Stimulated activated naive CD8-positive, alpha-beta T cell treated with anti-CD3 and anti-CD28 coated beads, Interleukin-15, amount 100 ng/mL, for 72 hours (primary cell): ENCODE measurements around the gene ANXA9.

Source experiments
- ATAC-seq: fragments of 150-1000 bp; cut with Tn5 transposase; 2 replicates; pipeline ENCODE4 v1.10.0; 2021; ENCODE audit warnings: mild to moderate bottlenecking, moderate library complexity
- DNase-seq, 2 donors: peaks; one replicate each; pipeline ENCODE4 v3.0.0; 2021 to 2022
- H3K27ac Mint-ChIP-seq, 2 donors: one replicate each; pipeline ENCODE4 v1.8.0; 2022; ENCODE audit warnings: mild to moderate bottlenecking in 2 of 2, mixed read lengths in 2 of 2, moderate library complexity in 2 of 2
- H3K27me3 Mint-ChIP-seq: one replicate; pipeline ENCODE4 v1.8.0; 2022; ENCODE audit warnings: mixed read lengths
- H3K4me1 Mint-ChIP-seq: one replicate; pipeline ENCODE4 v1.8.0; 2022; ENCODE audit warnings: mild to moderate bottlenecking, mixed read lengths
- H3K4me3 Mint-ChIP-seq, 2 donors: one replicate each; pipeline ENCODE4 v1.8.0; 2022; ENCODE audit warnings: mild to moderate bottlenecking in 2 of 2, mixed read lengths in 2 of 2, moderate library complexity in 1 of 2
- H3K9me3 Mint-ChIP-seq, 2 donors: one replicate each; pipeline ENCODE4 v1.8.0; 2022; ENCODE audit warnings: mixed read lengths in 2 of 2

ANXA9 gene

DNA sequence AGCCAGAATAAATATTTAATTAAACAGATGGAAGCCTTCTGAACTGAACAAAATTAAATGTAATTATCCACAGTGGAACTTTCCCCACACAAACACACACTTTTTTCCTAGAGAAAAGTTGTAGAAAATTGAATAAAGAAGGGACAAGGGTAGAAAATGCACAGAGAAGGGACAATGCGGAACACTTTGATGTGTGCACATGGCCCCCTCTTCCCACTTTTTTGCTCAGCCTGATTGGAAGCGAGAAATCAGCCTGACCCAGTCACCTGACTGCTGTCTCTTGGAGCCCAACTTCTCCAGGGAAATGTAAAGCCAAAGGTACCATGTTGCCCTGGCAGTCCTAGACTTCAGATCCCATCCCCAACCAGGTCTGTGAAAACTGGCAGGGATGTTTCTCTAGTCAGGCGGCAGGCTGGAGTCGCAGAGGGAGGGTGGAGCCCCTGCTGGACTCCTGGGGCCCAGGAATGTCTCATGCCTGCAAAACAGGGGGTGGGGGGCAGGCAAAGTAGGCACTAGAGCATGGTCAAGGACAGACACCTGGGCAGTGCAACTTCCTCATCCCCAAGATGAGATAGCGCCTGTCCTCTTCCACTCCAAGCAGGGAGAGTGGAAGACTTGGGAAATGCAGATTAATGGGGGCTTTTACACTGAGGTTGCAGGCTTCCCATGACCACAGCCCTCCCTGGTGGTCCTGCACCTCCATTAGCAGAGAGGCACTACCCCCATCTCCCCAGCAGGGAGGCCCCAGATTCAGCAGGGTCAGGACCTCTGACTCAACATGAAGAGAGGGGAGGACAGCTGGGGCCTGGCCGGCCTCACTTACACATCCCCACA lies 10.3 kb upstream of the ANXA9 start:
- peak overlapping the region; percentile 61 to 87 for H3K27ac Mint-ChIP-seq
- ATAC-seq, result no peak
- no peaks in the 10 kb centered on the region for H3K27me3 Mint-ChIP-seq
- no peak for DNase-seq
- peak overlapping the region; percentile 82 to 94 for H3K4me3 Mint-ChIP-seq
- peaks cover 73% of the 10 kb centered on the region for H3K4me1 Mint-ChIP-seq
- H3K9me3 Mint-ChIP-seq, result no peaks in the 10 kb centered on the region

- Mint-ChIP-seq H3K9me3 (no peaks in the 10 kb centered on the region), H3K4me1 (peaks cover 79% of the 10 kb centered on the region), H3K4me3 (peak overlapping the region; percentile 82 to 94)
Measured at GRCh38 chr1:150972417-150972940, 9.6 kb upstream of the ANXA9 start.

DNA sequence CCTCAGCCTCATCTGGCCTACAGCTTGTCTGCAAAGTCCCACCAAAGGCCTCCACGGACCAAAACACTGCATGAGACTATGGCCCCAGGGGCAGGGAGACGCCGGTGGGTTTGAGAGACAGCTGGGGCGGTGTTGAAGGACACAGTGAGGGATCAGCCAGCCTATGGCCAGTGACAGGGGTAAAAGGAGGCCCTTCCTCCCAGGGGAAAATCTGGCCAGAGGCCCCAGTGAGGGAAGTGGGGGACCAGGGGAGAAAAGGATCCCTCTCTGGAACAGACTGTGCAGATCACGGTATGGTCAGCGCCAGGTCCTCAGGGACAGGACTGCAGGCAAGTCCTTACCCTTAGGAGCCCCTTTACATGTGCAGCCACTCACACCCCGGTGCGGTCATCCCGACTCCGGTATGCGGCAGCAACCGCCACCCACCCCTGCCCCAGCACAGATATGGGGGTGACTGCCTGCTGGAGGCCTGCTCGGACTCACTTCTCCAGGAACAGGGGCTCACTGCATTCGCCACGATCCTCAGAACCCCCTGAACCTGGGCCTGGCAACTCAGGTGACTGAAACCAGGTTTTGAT lies 8.7 kb upstream of the ANXA9 start:
- no peaks in the 10 kb centered on the region for H3K27me3 Mint-ChIP-seq
- H3K4me3 Mint-ChIP-seq, result peak overlapping the region; percentile 82 to 94
- peaks cover 79% of the 10 kb centered on the region for H3K4me1 Mint-ChIP-seq
- peak overlapping the region; percentile 87 to 94 for H3K27ac Mint-ChIP-seq
- no peaks in the 10 kb centered on the region for H3K9me3 Mint-ChIP-seq
- peak; percentile 27 to 38 for DNase-seq
- peak; percentile 15 for ATAC-seq

More at GRCh38 chr1:150972417-150972940, 9.6 kb upstream of the ANXA9 start:
- no peak for ATAC-seq
- no peak for DNase-seq
- no peaks in the 10 kb centered on the region for H3K27me3 Mint-ChIP-seq
- H3K27ac Mint-ChIP-seq, result peak overlapping the region; percentile 61 to 87

- DNase-seq, result peak; percentile 44 to 54
- H3K4me1 Mint-ChIP-seq, result peaks cover 80% of the 10 kb centered on the region
- ATAC-seq, result peak; percentile 34
- peak overlapping the region; percentile 92 to 94 for H3K4me3 Mint-ChIP-seq
- H3K27ac Mint-ChIP-seq, result peak overlapping the region; percentile 87 to 94
- H3K27me3 Mint-ChIP-seq, result no peaks in the 10 kb centered on the region
- H3K9me3 Mint-ChIP-seq, result no peaks in the 10 kb centered on the region
Measured at GRCh38 chr1:150973836-150974579, 8.1 kb upstream of the ANXA9 start.

DNA sequence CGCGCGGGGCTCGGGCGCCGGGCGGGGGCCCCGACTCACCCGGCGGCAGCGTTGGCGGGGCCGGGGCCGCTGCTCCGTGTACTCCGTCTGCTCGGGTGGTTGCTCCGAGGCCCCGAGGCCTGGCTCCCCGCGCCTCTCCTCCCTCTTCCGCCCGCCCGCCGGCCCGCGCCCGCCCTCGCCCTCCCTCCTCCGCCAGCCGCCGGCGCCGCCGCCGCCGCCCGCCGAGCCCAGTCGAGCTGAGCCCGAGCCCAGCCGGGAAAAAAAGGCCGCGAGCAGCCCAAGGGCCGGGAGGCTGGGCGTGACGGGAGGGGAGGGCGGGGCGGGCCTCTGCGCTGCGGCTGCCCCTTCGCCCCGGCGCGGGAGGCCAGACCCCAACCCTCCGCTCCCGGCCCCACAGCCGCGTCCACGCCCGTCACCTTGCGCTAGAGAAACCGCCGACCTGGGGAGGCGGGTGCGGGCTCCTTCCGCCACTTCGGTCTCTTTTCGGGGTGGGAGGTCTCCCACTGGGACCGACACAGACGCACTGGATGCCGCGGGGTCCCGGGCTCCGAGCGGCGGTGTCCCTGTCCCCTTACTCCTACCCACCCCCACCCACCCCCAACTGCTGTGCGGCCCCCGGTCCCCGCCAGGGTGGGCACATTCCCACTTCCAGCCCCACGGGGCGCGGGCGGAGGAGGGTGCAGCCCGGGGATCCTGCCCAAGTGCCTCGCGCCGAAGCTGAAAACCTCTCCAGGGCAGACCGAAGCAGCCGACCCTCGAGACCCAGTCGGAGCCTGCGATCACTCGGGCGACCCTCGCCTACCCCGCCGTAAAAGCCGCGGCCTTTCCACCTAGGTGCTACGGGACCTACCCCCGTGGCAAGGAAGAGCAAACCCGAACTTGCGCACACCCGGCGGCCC lies 7.3 kb upstream of the ANXA9 start, which contains the start of gene CERS2:
Gene CERS2, minus strand, starts transcription at position 256 of the 899 bp plus-strand sequence. CDS start 5,745 bp downstream, outside the sequence.
- ATAC-seq (peak; percentile 59), DNase-seq (peak; percentile 68 to 70)
- no peaks in the 10 kb centered on the region for H3K9me3 Mint-ChIP-seq
- H3K4me3 Mint-ChIP-seq, result peak within 1 kb of the TSS; percentile 92 to 94
- peaks cover 85% of the 10 kb centered on the region for H3K4me1 Mint-ChIP-seq
- H3K27ac Mint-ChIP-seq, result peak within 1 kb of the TSS; percentile 93 to 94
- no peaks in the 10 kb centered on the region for H3K27me3 Mint-ChIP-seq

- Mint-ChIP-seq H3K27ac (peak overlapping the region in 1 of 2 donors; percentile 93), H3K4me1 (peaks cover 70% of the 10 kb centered on the region), H3K27me3 (no peaks in the 10 kb centered on the region), H3K9me3 (no peaks in the 10 kb centered on the region), H3K4me3 (peak overlapping the region; percentile 88 to 92)
- ATAC-seq (no peak), DNase-seq (no peak)
Measured at GRCh38 chr1:150976401-150976821, 5.7 kb upstream of the ANXA9 start.

GRCh38 chr1:150976879-150977694 lies 5.0 kb upstream of the ANXA9 start:
- peak overlapping the region; percentile 88 to 92 for H3K4me3 Mint-ChIP-seq
- ATAC-seq (peak; percentile 69), DNase-seq (peak; percentile 62 to 86)
- H3K4me1 Mint-ChIP-seq, result peaks cover 63% of the 10 kb centered on the region
- H3K27me3 Mint-ChIP-seq, result no peaks in the 10 kb centered on the region
- H3K27ac Mint-ChIP-seq, result peak overlapping the region; percentile 77 to 93
- no peaks in the 10 kb centered on the region for H3K9me3 Mint-ChIP-seq

GRCh38 chr1:150979092-150980056 lies 2.7 kb upstream of the ANXA9 start:
- Mint-ChIP-seq H3K4me1 (peaks cover 46% of the 10 kb centered on the region), H3K9me3 (no peaks in the 10 kb centered on the region), H3K27me3 (no peaks in the 10 kb centered on the region), H3K27ac (peak overlapping the region in 1 of 2 donors; percentile 25), H3K4me3 (peak overlapping the region; percentile 55 to 77)
- ATAC-seq, result peak; percentile 66
- peak; percentile 85 to 87 for DNase-seq

- H3K4me1 Mint-ChIP-seq, result peaks cover 34% of the 10 kb centered on the region
- ATAC-seq (no peak), DNase-seq (no peak)
- no peaks in the 10 kb centered on the region for H3K27me3 Mint-ChIP-seq
- H3K27ac Mint-ChIP-seq, result no peak overlapping the region
- no peak overlapping the region for H3K4me3 Mint-ChIP-seq
- H3K9me3 Mint-ChIP-seq, result no peaks in the 10 kb centered on the region
Measured at GRCh38 chr1:150981177-150981804, 801 bp upstream of the ANXA9 start.

DNA sequence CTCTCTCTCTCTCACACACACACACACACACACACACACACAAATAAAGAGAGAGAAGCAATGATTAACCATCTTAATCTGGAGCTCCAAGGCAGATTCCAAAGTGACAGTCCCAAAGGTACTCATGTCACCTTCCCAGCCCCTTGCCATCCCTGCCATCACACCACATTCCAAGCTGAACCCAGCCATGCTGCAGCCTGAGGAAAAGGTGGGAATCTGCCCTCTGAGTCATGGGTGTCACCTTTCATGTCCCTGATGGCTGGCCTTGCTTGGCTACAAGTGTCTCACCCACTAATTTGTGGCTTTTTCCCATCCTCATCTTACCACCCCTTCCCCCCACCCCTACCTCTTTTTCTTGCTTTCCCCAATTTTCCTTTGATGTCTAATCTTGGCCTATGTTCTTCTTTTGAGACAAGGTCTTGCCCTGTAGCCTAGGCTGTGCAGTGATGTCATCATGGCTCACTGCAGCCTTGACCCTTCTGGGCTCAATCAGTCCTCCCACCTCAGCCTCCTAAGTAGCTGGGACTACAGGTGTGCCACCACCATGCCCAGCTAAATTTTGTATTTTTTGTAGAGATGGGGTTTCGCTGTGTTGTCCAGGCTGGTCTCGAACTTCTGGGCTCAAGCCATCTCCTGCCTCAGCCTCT lies 3.2 kb downstream of the ANXA9 start:
- peaks cover 5% of the 10 kb centered on the region for H3K4me1 Mint-ChIP-seq
- no peak overlapping the region for H3K4me3 Mint-ChIP-seq
- peak overlapping the region in 1 of 2 donors; percentile 86 for H3K27ac Mint-ChIP-seq

GRCh38 chr1:150987924-150988323 lies 5.8 kb downstream of the ANXA9 start:
- peaks cover 5% of the 10 kb centered on the region for H3K4me1 Mint-ChIP-seq
- H3K27ac Mint-ChIP-seq, result peak overlapping the region in 1 of 2 donors; percentile 22
- no peak overlapping the region for H3K4me3 Mint-ChIP-seq
- DNase-seq (no peak), ATAC-seq (no peak)
- H3K9me3 Mint-ChIP-seq, result no peaks in the 10 kb centered on the region
- no peaks in the 10 kb centered on the region for H3K27me3 Mint-ChIP-seq

More for the DNA sequence above, 3.2 kb downstream of the ANXA9 start:
- ATAC-seq, result no peak
- DNase-seq, result no peak
- Mint-ChIP-seq H3K27me3 (no peaks in the 10 kb centered on the region), H3K9me3 (no peaks in the 10 kb centered on the region)

GRCh38 chr1:150992626-150993025 lies 10.5 kb downstream of the ANXA9 start:
- Mint-ChIP-seq H3K9me3 (no peaks in the 10 kb centered on the region), H3K4me3 (no peak overlapping the region), H3K4me1 (peaks cover 11% of the 10 kb centered on the region), H3K27ac (no peak overlapping the region), H3K27me3 (no peaks in the 10 kb centered on the region)
- no peak for ATAC-seq
- no peak for DNase-seq
